Measurements from ENCODE around the gene ORC6.
A peak's percentile ranks its signal among the peaks of the same experiment; 100 is the strongest.

GRCh38 chr16:46673320-46674013 lies 16.0 kb upstream of the ORC6 start:
- peak; percentile 30 to 80 (median 71) for TF ChIP-seq CTCF (IDR thresholded peaks at IDR 0.05)
- TF ChIP-seq POLR2A (IDR thresholded peaks at IDR 0.05) = no peak

Data from body of pancreas (tissue), 4 donors.